Breast epithelium (tissue), 3 donors: Measurements from ENCODE around the gene IL18BP.

ENCODE experiments used
- CTCF ChIP-seq, 3 donors: fragments of 450-650 bp; IDR thresholded peaks; one replicate each; pipeline ENCODE4 v1.5.1; 2016 to 2017; ENCODE audit warnings: antibody characterized with exemption in 3 of 3, mild to moderate bottlenecking in 3 of 3, moderate library complexity in 3 of 3
- POLR2A ChIP-seq: fragments of 450-650 bp; IDR thresholded peaks from one replicate; pipeline ENCODE4 v1.6.1; 2016; ENCODE audit warnings: antibody characterized with exemption, mild to moderate bottlenecking, moderate library complexity
- POLR2AphosphoS5 ChIP-seq, 3 donors: sonication (generic); formaldehyde crosslinking; IDR thresholded peaks; one replicate each; pipeline ENCODE4 v1.6.1; 2017; ENCODE audit warnings: antibody characterized with exemption in 3 of 3

- TF ChIP-seq CTCF (IDR thresholded peaks at IDR 0.05) (no peak), POLR2AphosphoS5 (IDR thresholded peaks at IDR 0.05) (no peak), POLR2A (no peak)
Observed at GRCh38 chr11:71995726-71996291, 2.9 kb upstream of the IL18BP start.
